ENCODE data around the gene GNGT1.
A peak's percentile ranks its signal among the peaks of the same experiment; 100 is the strongest.

The GNGT1 gene

GRCh38 chr7:93884541-93884940, 21.8 kb upstream of the GNGT1 start:
- no peak overlapping the region for H3K4me3 ChIP-seq (ENCODE audit: low read depth, low read length)
- TF ChIP-seq CTCF (IDR thresholded peaks at IDR 0.05; ENCODE audit: low read depth, low read length), result no peak
- H3K27me3 ChIP-seq, result peaks cover 15% of the 10 kb centered on the region

GRCh38 chr7:93889261-93889660, 17.1 kb upstream of the GNGT1 start:
- peaks cover 39% of the 10 kb centered on the region for H3K27me3 ChIP-seq
- no peaks in the 10 kb centered on the region for H3K36me3 ChIP-seq
- H3K4me3 ChIP-seq (ENCODE audit: low read depth, low read length), result no peak overlapping the region
- no peaks in the 10 kb centered on the region for H3K4me1 ChIP-seq
- H3K9me3 ChIP-seq, result no peaks in the 10 kb centered on the region; the same call in 1 of the 2 replicates
- no peak for DNase-seq
- no peak for TF ChIP-seq CTCF (IDR thresholded peaks at IDR 0.05; ENCODE audit: low read depth, low read length)

More at GRCh38 chr7:93884541-93884940, 21.8 kb upstream of the GNGT1 start:
- Histone ChIP-seq H3K4me1 (no peaks in the 10 kb centered on the region), H3K36me3 (no peaks in the 10 kb centered on the region), H3K9me3 (no peaks in the 10 kb centered on the region)
- DNase-seq, result no peak

- no peak for TF ChIP-seq CTCF (IDR thresholded peaks at IDR 0.05; ENCODE audit: low read depth, low read length)
- H3K4me1 ChIP-seq, result no peaks in the 10 kb centered on the region
- H3K4me3 ChIP-seq (ENCODE audit: low read depth, low read length), result no peak overlapping the region
- H3K9me3 ChIP-seq, result no peaks in the 10 kb centered on the region; the same call in 1 of the 2 replicates
- no peaks in the 10 kb centered on the region for H3K36me3 ChIP-seq
- peaks cover 39% of the 10 kb centered on the region for H3K27me3 ChIP-seq
- DNase-seq, result peak; percentile 6
These were observed 16.3 kb upstream of the GNGT1 start for GRCh38 chr7:93890041-93890463.

GRCh38 chr7:93890464-93891068, 15.8 kb upstream of the GNGT1 start, which contains the start of gene TFPI2:
Gene TFPI2, minus strand, starts transcription at chr7:93890753. Its CDS starts 75 bp downstream, at chr7:93890678.
- Histone ChIP-seq H3K4me3 (ENCODE audit: low read depth, low read length) (no peak within 1 kb of the TSS), H3K36me3 (no peaks in the 10 kb centered on the region), H3K9me3 (no peaks in the 10 kb centered on the region; the same call in 1 of the 2 replicates), H3K4me1 (no peaks in the 10 kb centered on the region), H3K27me3 (peaks cover 39% of the 10 kb centered on the region)
- TF ChIP-seq CTCF (IDR thresholded peaks at IDR 0.05; ENCODE audit: low read depth, low read length), result no peak
- DNase-seq, result peak; percentile 6

- no peak for DNase-seq
- Histone ChIP-seq H3K9me3 (no peaks in the 10 kb centered on the region; the same call in 1 of the 2 replicates), H3K27me3 (peaks cover 24% of the 10 kb centered on the region), H3K4me3 (ENCODE audit: low read depth, low read length) (no peak overlapping the region), H3K4me1 (no peaks in the 10 kb centered on the region), H3K36me3 (no peaks in the 10 kb centered on the region)
- TF ChIP-seq CTCF (IDR thresholded peaks at IDR 0.05; ENCODE audit: low read depth, low read length), result no peak
These were observed 11.9 kb upstream of the GNGT1 start for GRCh38 chr7:93894426-93894825.

- no peak for DNase-seq
- TF ChIP-seq CTCF (IDR thresholded peaks at IDR 0.05; ENCODE audit: low read depth, low read length), result no peak
- H3K9me3 ChIP-seq, result no peaks in the 10 kb centered on the region; the same call in 1 of the 2 replicates
- no peaks in the 10 kb centered on the region for H3K36me3 ChIP-seq
- peaks cover 18% of the 10 kb centered on the region for H3K27me3 ChIP-seq
- no peak overlapping the region for H3K4me3 ChIP-seq (ENCODE audit: low read depth, low read length)
- no peaks in the 10 kb centered on the region for H3K4me1 ChIP-seq
These were observed 11.3 kb upstream of the GNGT1 start for GRCh38 chr7:93894966-93895640.

All from BE2C (cell line).